ENCODE results near the gene TRH.
A peak's percentile ranks its signal among the peaks of the same experiment; 100 is the strongest.
"Not testable (repeated sequence)": the region's sequence is repeated elsewhere in the genome, so short reads cannot be mapped to it uniquely, and the experiment has no call there.

TRH gene

DNA sequence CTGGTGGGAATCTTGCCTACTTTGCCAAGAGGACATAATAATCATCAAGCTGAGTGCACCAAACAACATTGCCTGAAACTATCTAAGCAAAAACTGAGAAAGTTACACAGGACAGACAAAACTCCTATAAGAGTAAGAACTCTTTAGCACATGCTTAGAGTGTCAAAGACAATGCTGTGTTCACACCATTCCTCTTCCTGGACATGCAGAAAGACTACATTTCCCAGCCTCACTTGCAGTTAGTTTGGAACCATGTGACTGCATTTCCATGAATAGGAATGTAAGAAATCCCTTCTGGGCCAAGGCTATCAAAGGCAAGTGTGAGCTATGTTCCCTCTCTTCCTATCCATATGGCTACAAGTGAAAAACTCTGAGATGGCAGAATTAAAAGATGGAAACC is 37.6 kb downstream of the TRH start:
- not testable (repeated sequence) for H3K4me1 Mint-ChIP-seq; H3K36me3 Mint-ChIP-seq (ENCODE audit: low read depth); DNase-seq; H3K4me3 Mint-ChIP-seq; ATAC-seq; H3K9me3 Mint-ChIP-seq; H3K27me3 Mint-ChIP-seq; H3K27ac Mint-ChIP-seq

- not testable (repeated sequence) for H3K9me3 Mint-ChIP-seq; H3K36me3 Mint-ChIP-seq (ENCODE audit: low read depth); DNase-seq; H3K27ac Mint-ChIP-seq; H3K27me3 Mint-ChIP-seq; H3K4me1 Mint-ChIP-seq; ATAC-seq; H3K4me3 Mint-ChIP-seq
Observed at GRCh38 chr3:130013246-130013645, 38.7 kb downstream of the TRH start.

DNA sequence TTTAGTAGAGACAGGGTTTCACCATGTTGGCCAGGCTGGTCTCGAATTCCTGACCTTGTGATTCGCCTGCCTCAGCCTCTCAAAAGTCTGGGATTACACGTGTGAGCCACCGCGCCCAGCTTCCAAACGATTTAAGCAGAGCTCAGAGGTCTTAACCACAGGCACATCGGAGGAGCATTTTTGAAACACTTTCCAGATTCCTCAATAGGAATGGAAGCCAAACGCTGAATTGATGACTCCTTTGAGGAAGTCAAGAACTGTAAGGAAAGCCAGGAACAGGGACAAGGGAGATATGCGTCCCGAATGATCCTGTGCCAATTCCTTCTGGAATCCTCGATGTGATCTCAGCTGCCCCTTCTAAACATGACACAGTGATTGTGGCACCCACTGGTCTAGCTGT is 40.0 kb downstream of the TRH start:
- no peak for ATAC-seq
- DNase-seq = no peak
- Mint-ChIP-seq H3K27me3 (peaks cover 3% of the 10 kb centered on the region), H3K36me3 (ENCODE audit: low read depth) (no peaks in the 10 kb centered on the region), H3K9me3 (no peaks in the 10 kb centered on the region), H3K4me1 (no peaks in the 10 kb centered on the region), H3K27ac (no peak overlapping the region), H3K4me3 (no peak overlapping the region)

GRCh38 chr3:130017661-130018060 is 43.1 kb downstream of the TRH start:
- not testable (repeated sequence) for DNase-seq; ATAC-seq; H3K27me3 Mint-ChIP-seq; H3K9me3 Mint-ChIP-seq; H3K4me1 Mint-ChIP-seq; H3K27ac Mint-ChIP-seq; H3K36me3 Mint-ChIP-seq (ENCODE audit: low read depth); H3K4me3 Mint-ChIP-seq

- not testable (repeated sequence) for H3K36me3 Mint-ChIP-seq (ENCODE audit: low read depth); H3K27ac Mint-ChIP-seq; H3K4me3 Mint-ChIP-seq; ATAC-seq; H3K4me1 Mint-ChIP-seq; H3K27me3 Mint-ChIP-seq; H3K9me3 Mint-ChIP-seq
- DNase-seq = peak; percentile 4
Observed at GRCh38 chr3:130026146-130026829, 51.8 kb downstream of the TRH start.

DNA sequence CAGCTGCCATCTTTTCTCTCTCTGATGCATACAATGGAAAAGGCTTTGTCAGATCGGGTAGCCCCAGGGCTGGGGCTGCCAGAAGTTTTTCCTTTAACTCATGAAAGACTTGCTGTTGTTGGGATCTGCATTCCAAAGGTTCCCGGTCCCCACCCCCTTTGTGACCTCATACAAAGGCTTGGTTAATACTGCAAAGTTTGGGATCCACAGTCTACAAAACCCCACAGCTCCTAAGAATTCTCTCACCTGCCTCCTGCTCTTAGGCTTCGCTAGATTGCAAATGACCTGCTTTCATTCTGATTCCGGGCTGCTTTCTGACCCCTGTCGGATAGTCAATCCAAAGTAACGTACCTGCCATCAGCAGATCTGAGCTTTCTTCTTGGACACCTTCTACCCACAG is 52.9 kb downstream of the TRH start:
- not testable (repeated sequence) for ATAC-seq; DNase-seq; H3K4me3 Mint-ChIP-seq; H3K27me3 Mint-ChIP-seq; H3K4me1 Mint-ChIP-seq; H3K9me3 Mint-ChIP-seq; H3K27ac Mint-ChIP-seq; H3K36me3 Mint-ChIP-seq (ENCODE audit: low read depth)
